HG03571 (cell line): Measurements from ENCODE around the gene LHFPL5.

ENCODE experiments used
- ATAC-seq: cut with Tn5 transposase; IDR thresholded peaks from one replicate; pipeline ENCODE4 v1.9.1; 2021; ENCODE audit not compliant: unreplicated experiment

LHFPL5 gene

DNA sequence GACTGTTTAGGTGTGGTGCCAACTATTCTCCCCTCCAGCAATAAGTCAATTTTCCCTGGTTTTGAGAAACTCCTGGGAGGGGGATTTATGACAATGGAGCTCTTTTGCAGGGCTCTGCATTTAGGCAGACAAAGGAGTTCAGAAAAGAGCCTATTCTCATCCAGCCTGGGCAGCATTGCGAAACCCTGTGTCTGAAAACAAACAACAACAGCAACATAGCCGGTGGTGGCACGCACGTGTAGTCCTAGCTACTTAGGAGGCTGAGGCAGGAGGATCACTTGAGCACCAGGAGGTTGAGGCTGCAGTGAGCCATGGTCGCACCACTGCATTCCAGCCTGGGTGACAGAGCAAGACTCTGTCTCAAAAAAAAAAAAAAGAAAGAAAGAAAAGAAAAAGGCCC lies 14.5 kb upstream of the LHFPL5 start:
- no peak for ATAC-seq

DNA sequence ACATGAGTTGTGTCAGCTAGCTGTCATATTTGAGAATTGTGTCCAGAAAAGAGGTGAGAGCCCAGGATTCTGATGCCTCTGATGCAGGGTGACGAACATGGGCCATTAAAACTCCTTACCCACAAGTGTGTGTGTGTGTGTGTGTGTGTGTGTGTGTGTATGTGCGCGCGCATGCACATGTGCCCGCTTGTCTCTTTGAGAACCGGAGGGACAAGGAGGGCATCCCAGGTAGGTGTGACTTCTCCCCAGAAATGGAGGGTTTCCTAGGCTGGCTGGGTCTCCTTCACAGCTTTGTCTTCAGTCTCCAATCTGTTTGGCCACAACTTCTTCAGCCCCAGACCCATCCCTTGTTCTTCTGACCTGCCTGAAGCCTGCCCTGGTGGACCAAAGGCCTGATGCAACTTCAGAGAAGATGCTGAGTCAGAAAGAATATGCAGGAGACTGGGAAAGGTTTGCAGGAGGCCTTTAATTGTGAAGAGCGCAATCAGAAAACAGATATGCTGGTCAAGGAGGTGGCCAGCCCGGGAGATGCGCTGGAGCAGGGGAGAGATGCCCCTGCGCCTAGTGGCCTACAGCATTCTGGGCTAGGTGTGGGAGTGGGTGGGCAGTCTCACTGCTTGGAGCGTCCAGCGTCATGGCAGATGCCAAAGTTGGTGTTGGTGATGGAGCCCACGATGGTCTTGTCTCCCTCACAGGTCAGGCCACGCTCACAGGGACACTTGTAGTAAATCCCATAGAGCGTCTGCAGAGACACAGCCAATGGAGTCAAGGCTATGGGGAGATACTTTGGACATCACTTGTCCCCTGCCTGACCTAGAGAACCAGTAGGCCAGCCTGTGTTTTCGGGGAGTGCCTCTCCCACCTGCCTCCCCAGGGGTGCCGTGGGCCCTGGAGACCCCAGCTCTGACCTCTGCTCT lies 10.4 kb upstream of the LHFPL5 start:
- no peak for ATAC-seq

DNA sequence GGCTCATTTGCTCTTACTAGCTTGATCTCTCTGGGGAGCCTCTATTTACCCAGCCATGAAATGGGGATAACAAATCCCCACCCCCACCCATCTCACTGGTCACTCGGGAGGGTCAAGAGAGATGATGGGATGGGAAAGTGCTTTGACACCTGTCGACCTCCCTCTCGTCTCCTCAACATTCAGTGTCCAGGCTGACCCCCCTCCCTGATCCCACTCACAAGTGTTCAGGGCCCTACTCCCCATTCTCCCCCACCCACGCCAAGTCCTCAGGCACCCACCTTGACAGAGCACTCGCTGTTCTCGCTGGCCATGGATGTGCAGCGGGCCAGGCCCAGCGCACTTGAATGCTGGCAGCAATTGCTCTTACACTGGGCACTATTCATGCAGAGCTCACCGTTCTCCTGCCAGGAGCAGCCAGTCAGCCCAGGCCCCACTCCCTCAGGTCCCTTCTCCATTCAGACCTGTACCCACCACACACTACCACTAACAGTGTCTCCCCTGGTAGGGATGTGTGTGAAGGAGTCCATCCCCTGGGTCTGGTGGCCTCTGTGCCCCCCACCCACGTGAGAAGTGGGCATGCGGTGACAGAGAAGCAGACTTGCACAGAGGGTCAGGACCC lies 9.6 kb upstream of the LHFPL5 start:
- ATAC-seq, result no peak

DNA sequence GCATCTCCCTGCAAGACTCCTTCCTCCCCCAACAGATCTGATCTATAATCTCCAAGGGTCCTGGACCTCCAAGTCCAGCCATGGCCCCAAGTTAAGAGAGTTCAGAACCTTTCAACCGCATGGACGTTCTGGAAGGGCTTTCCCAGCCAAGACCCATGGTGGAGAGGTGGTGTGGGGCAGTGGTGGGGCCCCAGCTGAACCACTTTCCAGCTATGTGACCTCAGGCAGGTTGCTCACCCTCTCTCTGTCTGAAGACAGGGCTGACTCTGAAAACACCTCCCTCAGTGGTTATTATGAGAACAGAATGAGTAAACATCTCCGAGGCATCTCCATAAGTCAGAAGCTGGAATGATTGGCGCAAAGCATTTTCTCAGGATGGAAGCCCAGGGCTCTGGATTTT lies 8.9 kb upstream of the LHFPL5 start:
- no peak for ATAC-seq

DNA sequence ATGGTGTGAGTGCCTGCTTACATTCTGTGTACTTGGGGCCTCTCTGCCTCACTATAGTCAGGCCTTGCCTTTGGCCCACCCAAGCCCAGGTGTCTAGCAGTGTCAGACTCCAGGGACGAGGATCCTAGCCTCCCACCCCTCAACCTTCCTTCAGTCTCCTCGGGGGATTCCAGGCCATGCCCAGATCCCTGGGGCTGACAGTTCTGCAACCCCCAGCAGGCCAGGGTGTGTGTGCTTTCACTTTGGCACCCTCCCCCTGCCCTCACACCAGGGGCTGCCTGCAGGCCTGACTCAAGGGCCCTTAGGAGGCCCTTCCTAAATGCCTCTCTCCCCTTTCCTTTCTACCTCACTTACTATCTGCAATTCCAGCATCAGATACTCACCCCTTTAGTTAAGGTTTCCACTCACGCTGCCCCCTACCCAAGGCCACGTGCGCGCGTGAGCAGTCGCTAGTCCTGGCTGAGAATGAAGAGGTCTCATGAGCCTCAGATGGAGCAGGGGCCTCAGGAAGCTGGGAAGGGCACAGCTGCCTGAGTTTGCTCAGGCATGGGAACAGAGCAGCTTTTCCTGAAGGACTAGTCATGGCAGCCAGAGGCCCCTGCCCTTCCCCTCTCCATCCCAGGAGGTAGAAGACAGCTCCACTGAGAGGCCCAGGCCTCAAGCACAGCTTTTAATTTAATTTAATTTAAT lies 7.2 kb upstream of the LHFPL5 start:
- no peak for ATAC-seq

DNA sequence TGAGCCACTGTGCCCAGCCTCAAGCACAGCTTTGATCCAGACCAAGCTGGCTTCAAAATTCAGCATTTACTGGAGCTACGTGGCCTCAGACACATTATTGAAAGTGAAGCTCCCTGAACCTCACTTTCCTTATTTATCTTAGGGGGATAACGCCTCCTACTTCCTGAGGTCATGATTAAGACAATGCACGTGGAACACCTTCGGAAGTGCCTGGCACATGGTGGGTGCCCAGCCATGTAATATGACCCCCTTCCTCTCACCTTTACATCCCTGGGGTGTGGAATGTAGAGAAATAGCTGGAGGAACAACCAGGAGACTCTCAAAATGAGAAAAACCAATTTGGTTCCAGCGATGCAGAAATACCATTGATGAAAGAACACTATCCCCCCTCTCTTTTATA lies 6.4 kb upstream of the LHFPL5 start:
- ATAC-seq, result no peak

DNA sequence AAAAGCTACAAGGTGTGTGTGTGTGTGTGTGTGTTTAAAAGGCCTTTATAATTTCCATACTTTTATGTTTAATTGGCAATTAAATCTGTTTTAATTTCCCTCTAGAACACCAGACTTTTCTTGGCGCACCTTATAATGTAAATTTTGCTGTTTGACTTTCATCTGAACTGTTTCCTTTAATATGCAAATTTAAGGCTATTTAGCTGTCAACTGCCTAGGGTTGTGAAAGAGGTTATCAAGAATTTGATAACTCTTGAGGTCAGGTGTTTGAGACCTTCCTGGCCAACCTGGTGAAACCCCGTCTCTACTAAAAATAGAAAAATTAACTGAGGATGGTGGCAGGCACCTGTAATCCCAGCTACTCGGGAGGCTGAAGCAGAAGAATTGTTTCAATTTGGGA lies 4.0 kb upstream of the LHFPL5 start:
- no peak for ATAC-seq

DNA sequence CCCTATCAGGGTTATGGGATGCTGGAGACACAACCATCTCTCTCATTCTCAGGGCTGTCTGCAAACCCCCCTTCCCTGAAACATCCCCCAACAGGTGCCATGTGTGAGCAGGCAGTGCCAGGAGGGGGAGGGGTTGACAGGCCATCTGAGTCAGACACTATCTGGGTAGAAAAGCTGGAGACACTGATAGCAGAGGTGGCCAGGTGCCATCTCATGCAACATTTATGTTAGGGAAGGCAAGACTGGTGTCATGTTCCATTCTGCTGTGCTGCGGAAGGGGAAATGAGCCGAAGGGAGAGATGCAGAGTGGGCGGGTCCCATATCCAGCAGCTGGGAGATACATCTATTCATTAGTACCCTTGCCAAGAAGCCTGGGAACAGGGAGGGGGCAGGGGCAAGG lies 3.5 kb downstream of the LHFPL5 start:
- no peak for ATAC-seq

DNA sequence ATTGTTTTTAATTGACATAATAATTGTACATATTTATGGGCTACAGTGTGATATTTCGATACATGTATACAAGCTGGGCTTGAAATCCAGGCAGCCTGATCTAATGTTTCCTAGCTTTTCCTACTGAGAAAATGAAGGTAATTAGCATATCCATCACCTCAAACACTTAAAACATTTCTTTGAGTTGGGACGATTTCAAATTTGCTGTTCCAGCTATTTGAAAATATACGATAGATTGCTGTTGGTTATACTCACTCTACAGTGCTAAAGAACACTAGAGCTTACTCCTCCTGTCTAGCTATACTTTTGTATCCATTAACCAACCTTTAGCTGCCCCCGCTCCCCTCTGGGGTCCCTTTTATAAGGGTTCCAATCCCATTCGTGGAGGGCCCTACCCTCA lies 4.7 kb downstream of the LHFPL5 start:
- no peak for ATAC-seq

DNA sequence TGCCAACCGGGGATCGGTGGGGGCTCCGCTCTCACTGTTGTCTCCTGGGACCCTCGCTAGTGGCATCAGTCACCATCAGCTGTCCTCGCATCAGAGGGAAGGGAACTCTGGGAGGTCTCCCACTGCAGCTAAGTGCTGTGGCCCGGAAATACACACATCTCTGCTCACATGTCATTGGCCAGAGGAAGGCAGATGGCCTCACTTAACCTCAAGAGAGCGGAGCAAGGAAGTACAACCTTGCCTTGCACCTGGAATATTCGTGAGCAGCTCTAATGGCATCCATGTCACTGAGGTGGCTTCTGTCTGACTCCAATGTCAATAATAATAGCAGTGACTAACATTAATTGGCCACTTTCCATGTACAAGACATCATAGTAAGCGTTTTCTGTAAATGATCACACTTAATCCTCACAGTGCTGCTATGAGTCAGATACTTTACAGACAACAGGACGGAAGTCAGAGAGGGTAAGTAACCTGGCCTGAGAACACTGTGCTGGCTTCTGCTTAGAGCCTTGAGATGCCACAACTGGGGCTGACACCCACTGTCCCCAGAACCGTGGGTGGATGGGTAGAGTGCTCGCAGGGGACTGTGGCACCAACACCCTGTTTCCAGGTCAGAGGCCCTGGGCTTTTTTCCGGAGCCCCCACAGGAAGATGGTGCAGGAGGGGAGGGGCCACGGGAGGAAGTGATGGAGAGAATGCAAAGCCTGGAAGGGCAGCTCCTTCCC lies 6.0 kb downstream of the LHFPL5 start:
- ATAC-seq, result no peak

DNA sequence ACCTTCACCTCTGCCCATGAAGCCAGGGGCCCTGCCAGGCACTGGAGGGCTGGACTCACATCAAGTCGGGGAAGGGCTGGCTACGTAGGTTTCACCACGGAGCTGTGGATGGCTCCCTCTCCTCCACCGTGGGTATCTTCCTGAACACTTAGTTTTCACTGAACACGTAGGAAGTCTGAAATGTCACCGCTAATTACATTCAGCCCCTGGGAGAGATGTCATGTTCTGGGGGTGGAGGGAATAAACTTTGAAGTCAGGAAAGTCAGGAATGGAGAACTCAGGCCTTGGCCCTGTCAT lies 6.5 kb downstream of the LHFPL5 start:
- ATAC-seq, result no peak

DNA sequence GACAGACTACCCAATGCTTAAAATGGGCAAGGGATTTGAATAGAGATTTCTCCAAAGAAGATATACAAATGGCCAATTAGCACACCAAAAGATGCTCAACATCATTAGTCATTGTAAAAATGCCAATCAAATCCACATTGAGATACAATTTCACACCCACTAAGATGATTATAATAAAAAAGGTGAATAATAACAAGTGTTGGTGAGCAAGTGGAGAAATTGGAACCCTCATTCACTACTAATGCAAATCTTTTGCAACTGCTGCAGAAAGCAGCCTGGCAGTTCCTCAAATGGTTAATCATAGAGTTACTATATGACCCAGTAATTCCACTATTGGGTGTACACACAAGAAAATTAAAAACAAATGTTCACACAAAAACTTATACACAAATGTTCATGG lies 12.4 kb downstream of the LHFPL5 start:
- ATAC-seq, result no peak

DNA sequence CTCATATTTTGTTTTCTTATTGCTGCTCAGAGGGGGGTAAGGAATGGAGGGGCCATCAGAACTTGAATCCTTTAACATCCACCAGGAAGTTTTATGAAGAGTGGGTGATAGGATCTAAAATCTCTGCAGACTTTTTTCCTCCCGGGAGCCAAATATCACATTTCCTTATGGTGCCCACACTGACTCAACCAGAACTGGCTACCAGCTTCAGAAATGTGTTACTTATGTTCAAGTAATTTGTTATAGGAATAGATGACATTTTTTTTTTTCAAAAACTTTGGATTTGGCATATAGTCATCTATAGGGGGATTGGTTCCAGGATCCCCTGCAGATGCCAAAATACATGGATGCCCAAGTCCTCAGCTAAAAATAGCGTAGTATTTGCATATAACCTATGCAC lies 18.4 kb downstream of the LHFPL5 start:
- no peak for ATAC-seq

DNA sequence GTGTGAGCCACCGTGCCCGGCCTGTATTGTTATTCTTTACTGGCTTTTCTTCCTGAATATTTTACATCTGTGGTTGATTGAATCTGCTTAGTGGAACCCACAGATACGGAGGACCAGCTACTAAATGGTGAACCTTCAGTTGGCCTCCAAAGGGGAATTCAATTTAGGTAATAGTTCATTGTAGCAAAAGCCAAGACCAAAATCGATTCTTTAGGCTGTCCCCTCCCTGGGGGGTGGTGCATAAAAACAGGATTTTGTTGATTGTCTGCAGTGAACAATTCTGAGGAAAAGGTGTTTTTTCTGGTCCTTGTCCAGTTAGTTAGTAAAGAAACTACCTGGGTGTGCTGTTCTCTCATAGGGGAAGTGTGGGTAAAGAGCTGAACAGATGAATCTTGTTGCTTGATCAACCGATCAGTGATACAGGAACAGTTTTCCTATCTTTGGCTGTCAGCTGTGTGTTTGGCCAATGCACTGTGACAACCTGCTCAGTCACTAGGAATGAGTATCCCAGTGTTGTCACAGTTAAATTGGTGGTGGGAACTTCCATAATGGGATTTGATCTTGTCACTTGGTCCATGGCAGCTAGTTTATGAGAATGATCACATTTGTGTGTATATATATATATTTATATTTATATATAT lies 19.5 kb downstream of the LHFPL5 start:
- ATAC-seq, result no peak

DNA sequence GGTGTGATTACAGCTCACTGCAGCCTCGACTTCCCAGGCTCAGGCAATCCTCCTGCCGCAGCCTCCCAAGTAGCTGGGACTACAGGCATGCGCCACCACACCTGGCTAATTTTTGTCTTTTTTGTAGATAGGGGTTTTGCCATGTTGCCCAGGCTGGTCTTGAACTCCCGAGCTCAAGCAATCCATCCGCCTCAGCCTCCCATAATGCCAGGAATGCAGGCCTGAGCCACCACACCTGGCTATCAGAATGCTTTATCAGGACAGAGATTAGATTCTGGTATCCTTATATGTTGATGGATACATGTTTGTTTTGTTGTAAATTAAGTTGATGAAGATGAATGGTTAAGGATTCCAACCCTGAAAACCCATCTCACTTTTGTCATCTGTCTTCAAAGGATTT lies 24.2 kb downstream of the LHFPL5 start:
- no peak for ATAC-seq

DNA sequence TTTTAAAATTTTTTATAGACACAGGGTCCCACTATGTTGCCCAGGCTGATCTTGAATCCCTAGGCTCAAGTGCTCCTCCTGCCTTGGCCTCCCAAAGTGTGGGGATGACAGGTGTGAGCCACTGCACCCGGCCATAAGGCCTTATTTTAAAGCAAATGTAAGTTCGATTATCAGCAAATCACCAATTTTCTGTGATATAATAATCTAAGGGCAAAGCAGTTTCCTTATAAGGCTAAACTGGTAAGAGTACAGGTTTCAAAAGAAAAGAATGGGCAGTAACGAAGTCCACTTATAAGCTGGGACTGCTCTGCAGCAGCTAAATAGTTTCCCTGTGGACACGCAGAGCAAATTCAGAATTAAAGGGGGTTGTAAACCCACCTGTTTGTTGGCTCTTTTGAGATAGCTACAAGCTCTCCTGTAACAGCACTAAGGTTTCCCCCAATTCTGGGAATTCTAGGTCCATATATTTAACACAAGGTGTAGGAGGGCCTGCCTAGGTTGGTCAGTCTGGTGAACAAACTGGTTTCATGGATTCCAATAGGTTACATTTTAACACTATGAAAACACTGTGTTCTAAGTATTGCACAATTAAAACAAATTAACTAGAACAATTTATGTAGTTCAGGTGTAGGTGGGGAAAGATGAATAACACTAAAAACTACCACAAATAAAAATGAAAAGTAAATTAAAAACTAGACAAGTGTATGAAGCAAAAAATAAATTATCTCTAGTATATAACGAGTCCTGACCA lies 26.3 kb downstream of the LHFPL5 start:
- no peak for ATAC-seq

DNA sequence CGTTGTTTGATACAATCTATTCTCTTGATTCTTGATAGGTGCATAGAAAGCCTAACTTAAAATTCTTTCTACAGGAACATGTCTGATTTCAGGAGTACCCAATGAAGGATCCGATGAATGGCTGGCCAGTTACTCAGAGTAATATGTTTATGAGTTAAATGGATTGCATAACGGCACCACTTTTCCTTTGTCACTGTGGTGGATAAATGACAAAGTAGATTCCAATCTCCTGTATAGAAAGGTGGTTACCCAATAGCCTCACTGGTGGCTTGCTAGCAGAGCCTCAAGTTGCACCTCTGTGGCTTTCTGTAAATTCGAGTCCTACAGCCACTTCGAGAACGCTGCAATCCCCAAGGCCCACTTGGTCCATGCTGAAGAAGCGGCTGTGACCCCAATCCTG lies 28.4 kb downstream of the LHFPL5 start:
- no peak for ATAC-seq

DNA sequence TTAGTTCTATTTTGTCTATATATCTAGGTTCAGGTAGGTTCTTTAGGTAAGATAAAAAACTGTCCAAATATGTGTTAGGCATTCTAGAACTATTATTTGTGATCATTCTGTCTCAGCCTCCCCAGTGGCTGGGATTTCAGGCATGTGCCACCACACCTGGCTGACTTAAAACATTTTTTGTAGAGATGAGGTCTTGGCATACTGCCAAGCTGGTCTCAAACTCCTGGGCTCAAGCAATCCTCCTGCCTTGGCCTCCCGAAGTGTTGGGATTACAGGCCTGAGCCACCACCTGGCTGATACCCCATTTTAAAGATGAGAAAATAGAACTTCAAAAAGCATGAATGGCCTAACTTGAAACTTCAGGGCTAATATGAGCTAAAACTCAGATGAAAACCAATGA lies 33.9 kb downstream of the LHFPL5 start:
- ATAC-seq, result no peak

DNA sequence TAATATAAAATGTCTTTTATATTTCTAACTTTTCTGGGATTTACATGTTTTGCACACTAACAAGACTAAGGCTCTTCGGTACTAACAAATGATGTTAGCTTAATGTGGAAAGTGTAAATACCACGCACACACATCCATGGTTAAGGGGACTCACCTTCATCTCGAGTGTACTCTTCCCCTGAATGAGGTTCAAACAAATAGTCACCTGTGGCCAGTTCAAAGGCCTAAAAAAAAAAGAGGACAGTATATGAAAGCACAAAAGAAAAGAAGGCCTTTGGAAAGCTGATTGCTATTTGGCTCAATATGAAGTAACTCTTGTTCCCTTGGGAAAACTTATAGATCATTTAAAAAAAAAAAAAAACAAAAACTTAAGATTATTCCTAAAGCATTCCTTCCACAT lies 37.2 kb downstream of the LHFPL5 start:
- no peak for ATAC-seq

DNA sequence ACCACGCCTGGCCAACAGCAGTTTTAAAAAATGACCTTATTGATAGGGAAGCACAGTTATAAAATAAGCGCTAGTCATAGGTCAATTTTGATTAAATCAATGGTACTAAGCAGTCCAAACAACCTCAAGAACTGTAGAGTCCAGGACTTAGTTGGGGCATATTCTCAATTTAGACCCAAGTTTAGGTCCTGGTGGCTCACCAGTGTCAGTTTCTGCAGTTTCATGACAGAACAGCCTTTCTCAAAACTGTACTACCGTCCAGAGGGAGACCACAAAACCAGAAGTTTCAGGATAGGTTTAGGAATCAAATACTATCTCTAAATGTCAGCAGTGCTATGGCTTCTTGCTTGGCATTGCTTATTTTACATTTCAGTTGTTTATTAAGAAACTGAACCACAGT lies 39.1 kb downstream of the LHFPL5 start:
- ATAC-seq, result no peak
